Muscle layer of duodenum (tissue), 2 donors: ENCODE measurements around the gene PSMB5.

Source experiments
- H3K27ac ChIP-seq: one replicate; pipeline ENCODE4 v1.7.0; 2013; ENCODE audit warnings: mild to moderate bottlenecking, low read length
- H3K27me3 ChIP-seq: one replicate; pipeline ENCODE4 v1.7.0; 2013; ENCODE audit warnings: low read depth, mild to moderate bottlenecking, control low read depth, low read length
- H3K36me3 ChIP-seq, 2 donors: one replicate each; pipeline ENCODE4 v1.7.0; 2013; ENCODE audit warnings: low read length in 2 of 2, control low read depth in 1 of 2, mild to moderate bottlenecking in 1 of 2; ENCODE audit not compliant: insufficient read depth in 2 of 2, control insufficient read depth in 1 of 2
- H3K4me1 ChIP-seq, 2 donors: one replicate each; pipeline ENCODE4 v1.7.0; 2013; ENCODE audit warnings: low read length in 2 of 2, mild to moderate bottlenecking in 2 of 2, control low read depth in 1 of 2, moderate library complexity in 1 of 2; ENCODE audit not compliant: insufficient read depth in 2 of 2, control insufficient read depth in 1 of 2
- H3K4me3 ChIP-seq, 2 donors: one replicate each; pipeline ENCODE4 v1.7.0; 2013; ENCODE audit warnings: low read length in 2 of 2, low read depth in 1 of 2, mild to moderate bottlenecking in 1 of 2
- H3K9me3 ChIP-seq, 2 donors: one replicate each; pipeline ENCODE4 v1.7.0; 2013; ENCODE audit warnings: low read length in 2 of 2, control low read depth in 1 of 2, mild to moderate bottlenecking in 1 of 2; ENCODE audit not compliant: control insufficient read depth in 1 of 2
- donor health status: healthy.

The PSMB5 gene

GRCh38 chr14:22995889-22996625, 38.6 kb downstream of the PSMB5 start:
- H3K9me3 ChIP-seq = no peaks in the 10 kb centered on the region
- H3K27me3 ChIP-seq = no peaks in the 10 kb centered on the region
- H3K27ac ChIP-seq = no peak overlapping the region
- peaks cover 0 to 4% of the 10 kb centered on the region in 2 donors for H3K4me1 ChIP-seq
- no peak overlapping the region for H3K4me3 ChIP-seq
- H3K36me3 ChIP-seq = peaks cover 0 to 3% of the 10 kb centered on the region in 2 donors

DNA sequence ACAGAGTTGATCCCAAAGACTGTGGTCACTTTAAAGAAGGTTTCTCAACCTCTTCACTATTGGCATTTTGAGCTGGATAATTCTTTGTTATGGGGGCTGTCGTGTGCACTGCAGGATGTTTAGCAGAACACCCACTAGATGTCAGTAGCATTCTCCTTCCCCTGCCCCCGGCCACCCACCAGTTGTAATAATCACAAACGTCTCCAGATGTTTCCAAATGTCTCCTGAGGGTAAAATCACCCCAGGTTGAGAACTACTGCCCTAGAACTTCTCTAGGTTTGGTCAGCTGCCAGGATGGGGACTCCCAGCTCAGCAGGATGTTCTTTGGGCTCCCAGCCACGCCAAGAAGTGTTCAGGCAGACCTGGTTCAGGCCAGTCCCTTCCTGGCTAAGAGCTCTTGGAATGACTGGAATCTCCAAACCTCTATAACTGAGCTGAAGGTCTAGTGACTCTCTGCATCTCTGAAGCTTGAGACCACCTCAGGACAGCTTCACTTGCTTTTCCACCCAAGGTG, 39.9 kb downstream of the PSMB5 start:
- Histone ChIP-seq H3K4me3 (no peak overlapping the region), H3K36me3 (peaks cover 1 to 3% of the 10 kb centered on the region in 2 donors), H3K27ac (no peak overlapping the region), H3K27me3 (no peaks in the 10 kb centered on the region), H3K9me3 (no peaks in the 10 kb centered on the region), H3K4me1 (peaks cover 0 to 4% of the 10 kb centered on the region in 2 donors)

- Histone ChIP-seq H3K27ac (no peak overlapping the region), H3K9me3 (no peaks in the 10 kb centered on the region), H3K36me3 (peaks cover 3 to 5% of the 10 kb centered on the region in 2 donors), H3K4me3 (no peak overlapping the region), H3K4me1 (peaks cover 0 to 4% of the 10 kb centered on the region in 2 donors), H3K27me3 (no peaks in the 10 kb centered on the region)
These were observed 41.2 kb downstream of the PSMB5 start for GRCh38 chr14:22993517-22993916.

GRCh38 chr14:22991852-22992251, 42.8 kb downstream of the PSMB5 start:
- H3K9me3 ChIP-seq = no peaks in the 10 kb centered on the region
- no peak overlapping the region for H3K27ac ChIP-seq
- H3K4me3 ChIP-seq = no peak overlapping the region
- peaks cover 0 to 4% of the 10 kb centered on the region in 2 donors for H3K4me1 ChIP-seq
- H3K36me3 ChIP-seq = peaks cover 3 to 11% of the 10 kb centered on the region in 2 donors
- H3K27me3 ChIP-seq = no peaks in the 10 kb centered on the region

GRCh38 chr14:22987291-22987690, 47.4 kb downstream of the PSMB5 start:
- no peak overlapping the region for H3K27ac ChIP-seq
- no peak overlapping the region for H3K4me3 ChIP-seq
- peaks cover 0 to 11% of the 10 kb centered on the region in 2 donors for H3K36me3 ChIP-seq
- H3K4me1 ChIP-seq = peaks cover 5 to 8% of the 10 kb centered on the region in 2 donors
- no peaks in the 10 kb centered on the region for H3K9me3 ChIP-seq
- H3K27me3 ChIP-seq = no peaks in the 10 kb centered on the region

GRCh38 chr14:22986508-22987054, 48.1 kb downstream of the PSMB5 start:
- no peaks in the 10 kb centered on the region for H3K9me3 ChIP-seq
- H3K4me1 ChIP-seq = peaks cover 5 to 8% of the 10 kb centered on the region in 2 donors
- peaks cover 0 to 11% of the 10 kb centered on the region in 2 donors for H3K36me3 ChIP-seq
- H3K27me3 ChIP-seq = no peaks in the 10 kb centered on the region
- no peak overlapping the region for H3K4me3 ChIP-seq
- no peak overlapping the region for H3K27ac ChIP-seq

GRCh38 chr14:22985894-22986507, 48.7 kb downstream of the PSMB5 start:
- Histone ChIP-seq H3K9me3 (no peaks in the 10 kb centered on the region), H3K27me3 (peaks cover 4% of the 10 kb centered on the region), H3K4me3 (no peak overlapping the region), H3K36me3 (peaks cover 0 to 11% of the 10 kb centered on the region in 2 donors), H3K27ac (no peak overlapping the region), H3K4me1 (peaks cover 5 to 8% of the 10 kb centered on the region in 2 donors)

DNA sequence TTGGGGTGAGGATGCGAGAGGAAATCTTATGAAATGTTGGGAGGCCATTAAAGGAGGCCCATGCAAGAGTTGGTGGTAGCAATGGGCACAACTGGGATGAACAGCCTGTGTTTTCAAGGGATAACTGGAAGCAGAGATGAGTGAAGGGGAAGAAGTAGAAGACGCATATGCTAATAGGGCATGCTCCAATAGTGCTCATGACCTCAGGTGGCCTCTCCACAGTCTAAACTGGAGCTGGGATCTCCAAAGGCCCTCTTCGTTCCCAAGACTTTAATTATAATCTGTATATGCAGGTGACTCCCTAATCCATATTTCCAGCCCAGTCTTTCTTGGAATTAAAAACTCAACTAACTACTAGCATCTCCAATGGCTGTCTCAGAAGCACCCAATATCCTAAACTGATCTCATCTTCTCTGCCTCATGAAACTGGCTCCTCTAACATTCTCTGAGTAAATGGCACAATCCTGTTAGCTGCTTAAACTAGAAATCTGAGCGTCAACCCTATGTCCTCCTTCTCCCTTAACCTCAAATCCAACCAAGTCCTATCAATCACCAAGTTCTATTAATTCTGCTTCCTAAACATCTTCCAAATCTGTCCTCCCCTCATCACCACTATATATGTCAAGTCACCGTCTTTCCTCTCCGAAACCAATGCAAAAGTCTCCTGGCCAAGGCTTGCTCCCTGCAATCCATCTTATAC, 49.6 kb downstream of the PSMB5 start:
- Histone ChIP-seq H3K36me3 (peaks cover 0 to 11% of the 10 kb centered on the region in 2 donors), H3K27ac (no peak overlapping the region), H3K9me3 (no peaks in the 10 kb centered on the region), H3K4me3 (no peak overlapping the region), H3K4me1 (peaks cover 5 to 14% of the 10 kb centered on the region in 2 donors), H3K27me3 (peaks cover 6% of the 10 kb centered on the region)

- Histone ChIP-seq H3K27me3 (peaks cover 6% of the 10 kb centered on the region), H3K4me3 (peak within 1 kb of the TSS; percentile 67 to 90), H3K27ac (no peak within 1 kb of the TSS), H3K36me3 (peaks cover 0 to 5% of the 10 kb centered on the region in 2 donors), H3K9me3 (no peaks in the 10 kb centered on the region), H3K4me1 (peaks cover 5 to 34% of the 10 kb centered on the region in 2 donors)
These were observed 52.0 kb downstream of the PSMB5 start, which contains the start of gene AJUBA for GRCh38 chr14:22982477-22983245. TSS of gene AJUBA (minus strand) at chr14:22982551. CDS start at chr14:22982266, 285 bp downstream.

GRCh38 chr14:22981876-22982476, 52.7 kb downstream of the PSMB5 start:
- no peak overlapping the region for H3K27ac ChIP-seq

More at GRCh38 chr14:22981876-22982476, 52.7 kb downstream of the PSMB5 start:
- no peaks in the 10 kb centered on the region for H3K36me3 ChIP-seq
- H3K9me3 ChIP-seq = no peaks in the 10 kb centered on the region
- peak overlapping the region; percentile 67 to 90 for H3K4me3 ChIP-seq
- peaks cover 6% of the 10 kb centered on the region for H3K27me3 ChIP-seq
- peaks cover 12 to 41% of the 10 kb centered on the region in 2 donors for H3K4me1 ChIP-seq
